Hindlimb muscle (tissue), 1 donor: ENCODE data around the gene CCDC171. TPM values are rescaled to one million over a fixed set of nuclear protein-coding genes. Genes with fewer than 3 reads are reported as not detected.
"Not testable (repeated sequence)": the region's sequence is repeated elsewhere in the genome, so short reads cannot be mapped to it uniquely, and the experiment has no call there.

Experiments used
- DNase-seq: peaks from one replicate; pipeline ENCODE4 v3.0.0-alpha.2; 2013
- polyA plus RNA-seq: library from polyadenylated mRNA; unstranded; fragments of 120-200 nt; gene quantifications from one replicate; pipeline ENCODE4 v1.2.1, GENCODE V29; 2013; ENCODE audit not compliant: insufficient read length

Gene CCDC171
- polyA plus RNA-seq, 1 donor = 2.2 TPM

DNA sequence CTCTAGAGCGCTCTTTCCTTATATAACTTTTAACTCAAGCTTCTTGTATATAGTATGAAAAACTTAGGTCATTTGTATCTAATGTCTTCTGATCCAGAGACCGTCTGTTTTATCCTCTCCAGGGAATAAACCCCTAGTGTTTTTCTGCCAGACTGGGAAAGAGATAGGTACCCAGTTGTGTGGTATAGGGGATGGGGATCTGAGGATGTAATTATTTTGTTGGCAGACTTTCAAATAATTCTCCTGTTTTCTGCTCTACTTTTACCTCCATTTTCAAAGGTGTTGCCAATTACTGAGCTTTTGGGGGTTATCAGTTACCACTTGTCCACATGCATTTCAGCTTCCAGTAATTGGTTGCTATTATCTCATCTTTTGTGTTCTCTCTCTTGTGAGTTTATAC, 17.9 kb downstream of the CCDC171 start:
- no peak for DNase-seq

DNA sequence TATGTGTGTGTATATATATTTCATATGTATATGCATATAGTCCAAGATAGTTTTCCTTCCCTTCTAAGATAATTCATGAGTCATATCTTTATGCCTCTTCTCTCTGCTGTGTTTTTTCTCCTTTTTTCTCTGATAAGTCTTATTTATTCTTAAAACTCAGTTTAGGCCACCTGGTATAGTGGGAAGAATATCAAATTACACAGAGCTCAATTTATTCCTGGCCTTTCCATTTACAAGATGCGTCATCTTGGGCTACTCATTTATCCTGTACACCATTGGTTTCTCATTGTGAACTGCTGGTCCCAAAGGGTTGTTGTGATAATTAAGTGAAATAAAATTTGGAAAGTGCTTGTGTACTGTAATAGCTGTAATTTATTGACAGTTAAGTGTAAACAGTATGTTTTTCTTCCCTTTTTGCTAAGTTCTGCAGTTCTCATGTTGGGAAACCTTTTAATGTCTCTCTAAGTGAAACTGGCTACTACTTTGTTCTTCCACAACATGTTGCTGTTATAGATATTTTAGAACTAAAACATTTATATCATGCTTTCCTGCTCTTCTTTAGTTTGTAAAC, 19.4 kb downstream of the CCDC171 start:
- no peak for DNase-seq

DNA sequence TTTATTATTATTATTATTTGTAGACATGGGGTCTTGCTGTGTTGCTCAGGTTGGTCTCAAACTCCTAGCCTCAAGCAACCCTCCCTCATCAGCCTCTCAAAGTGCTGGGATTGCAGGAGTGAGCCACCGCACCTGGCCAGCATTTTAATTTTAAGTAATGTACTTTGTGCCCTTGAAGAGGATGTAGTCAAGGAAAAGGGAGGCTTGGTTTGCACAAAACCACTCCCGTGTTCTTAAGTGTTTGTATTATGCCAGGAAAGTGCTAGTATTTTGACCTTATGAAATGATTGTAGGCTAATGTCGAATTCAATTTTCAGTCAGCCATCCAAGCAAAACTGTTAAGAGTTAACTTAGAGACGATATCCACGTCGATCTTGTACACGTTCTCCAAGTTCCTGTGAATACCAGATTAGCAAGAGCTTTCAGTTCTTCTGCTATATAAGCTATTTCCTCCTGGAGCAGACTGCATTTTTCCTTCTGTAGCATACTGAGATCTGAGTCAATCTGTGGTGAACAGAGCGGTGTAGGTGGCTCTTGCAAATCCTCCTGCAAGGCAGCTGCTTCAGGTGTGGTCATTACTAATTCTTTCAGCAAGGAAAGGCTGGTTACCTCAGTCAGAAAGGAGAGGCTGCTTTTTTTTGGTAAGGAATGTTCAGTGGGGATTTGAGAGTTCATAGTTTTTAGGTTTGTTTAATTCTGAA, 23.7 kb downstream of the CCDC171 start:
- no peak for DNase-seq

DNA sequence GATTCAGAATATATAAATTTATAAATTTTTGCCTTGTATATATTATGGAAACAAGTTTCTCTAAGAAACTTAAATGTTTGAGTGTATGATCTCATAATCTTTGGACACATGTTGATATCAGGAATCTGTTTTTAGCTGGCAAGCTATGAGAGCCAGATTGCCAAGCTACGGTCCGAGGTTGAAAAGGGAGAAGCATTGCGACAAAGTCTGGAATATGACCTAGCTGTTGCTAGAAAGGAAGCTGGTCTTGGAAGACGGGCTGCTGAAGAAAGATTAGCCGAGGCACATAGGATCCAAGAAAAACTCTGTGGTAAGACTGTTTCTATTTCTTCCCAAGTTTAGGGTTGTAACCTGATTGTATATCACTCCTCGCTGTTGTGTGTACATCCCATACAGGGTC, 25.9 kb downstream of the CCDC171 start:
- DNase-seq = no peak

DNA sequence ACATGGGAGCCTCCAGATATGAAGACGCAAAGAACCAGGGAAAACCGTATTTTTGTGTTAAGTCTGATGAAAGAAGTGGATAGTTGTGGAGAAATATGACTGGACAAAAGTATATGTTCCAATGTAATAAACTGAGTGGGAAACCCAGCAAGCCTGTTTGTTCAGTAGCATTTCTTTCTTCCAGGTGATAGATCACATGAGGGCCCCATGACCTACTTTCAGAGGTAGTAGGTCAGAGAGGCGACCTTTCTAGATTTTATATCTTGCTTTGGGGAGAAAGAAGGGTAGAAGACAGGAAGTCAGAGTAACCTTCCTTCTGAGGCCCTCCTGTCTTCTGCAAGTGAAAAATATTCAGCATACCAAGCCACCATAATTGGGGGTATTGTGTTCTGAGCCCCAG, 31.5 kb downstream of the CCDC171 start:
- DNase-seq = no peak

DNA sequence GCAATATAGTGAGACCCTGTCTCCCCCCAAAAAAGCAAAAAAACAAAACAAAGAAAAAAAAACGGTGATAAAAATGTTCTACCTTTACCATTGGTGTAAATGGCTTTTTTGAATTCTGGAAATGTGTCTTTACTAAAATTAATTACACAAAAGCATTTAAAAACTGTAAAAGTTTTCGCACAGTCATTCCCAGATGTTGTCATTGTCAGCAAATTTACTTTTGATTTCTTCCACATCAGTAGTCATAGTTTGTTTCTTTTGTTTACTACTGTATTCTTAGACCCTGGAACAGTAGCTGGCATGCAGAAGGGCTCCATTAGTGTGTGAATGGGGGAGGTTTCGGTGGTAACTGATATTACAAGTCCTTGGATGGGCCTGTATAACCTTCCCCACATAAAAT, 39.5 kb downstream of the CCDC171 start:
- no peak for DNase-seq

DNA sequence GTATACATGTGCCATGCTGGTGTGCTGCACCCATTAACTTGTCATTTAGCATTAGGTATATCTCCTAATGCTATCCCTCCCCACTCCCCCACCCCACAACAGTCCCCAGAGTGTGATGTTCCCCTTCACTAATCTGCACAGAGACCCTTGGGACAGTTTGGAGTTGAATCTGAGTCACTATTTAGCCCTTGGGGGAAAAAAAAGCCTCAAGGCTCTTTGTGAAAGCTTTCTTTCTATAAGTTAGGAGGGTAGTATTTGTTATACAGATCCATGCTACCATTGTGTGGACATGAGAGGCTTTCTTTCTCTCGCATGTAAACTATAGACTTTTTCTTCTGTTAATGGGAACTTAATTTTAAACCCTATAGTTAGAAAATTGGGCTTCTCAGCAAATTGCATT, 40.1 kb downstream of the CCDC171 start:
- not testable (repeated sequence) for DNase-seq

DNA sequence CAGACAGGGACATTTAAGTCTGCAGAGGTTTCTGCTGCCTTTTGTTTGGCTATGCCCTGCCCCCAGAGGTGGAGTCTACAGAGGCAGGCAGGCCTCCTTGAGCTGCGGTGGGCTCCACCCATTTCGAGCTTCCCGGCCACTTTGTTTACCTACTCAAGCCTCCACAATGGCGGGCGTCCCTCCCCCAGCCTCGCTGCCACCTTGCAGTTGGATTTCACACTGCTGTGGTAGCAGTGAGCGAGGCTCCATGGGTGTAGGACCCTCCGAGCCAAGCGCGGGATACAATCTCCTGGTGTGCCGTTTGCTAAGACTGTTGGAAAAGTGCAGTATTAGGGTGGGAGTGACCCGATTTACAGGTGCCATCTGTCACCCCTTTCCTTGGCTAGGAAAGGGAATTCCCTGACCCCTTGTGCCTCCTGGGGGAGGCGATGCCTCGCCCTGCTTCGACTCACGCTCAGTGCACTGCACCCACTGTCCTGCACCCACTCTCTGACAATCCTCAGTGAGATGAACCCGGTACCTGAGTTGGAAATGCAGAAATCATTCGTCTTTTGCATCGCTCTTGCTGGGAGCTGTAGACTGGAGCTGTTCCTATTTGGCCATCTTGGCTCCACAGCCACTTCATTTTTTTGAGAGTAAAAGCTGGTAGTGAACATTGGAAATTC, 48.0 kb downstream of the CCDC171 start:
- not testable (repeated sequence) for DNase-seq

DNA sequence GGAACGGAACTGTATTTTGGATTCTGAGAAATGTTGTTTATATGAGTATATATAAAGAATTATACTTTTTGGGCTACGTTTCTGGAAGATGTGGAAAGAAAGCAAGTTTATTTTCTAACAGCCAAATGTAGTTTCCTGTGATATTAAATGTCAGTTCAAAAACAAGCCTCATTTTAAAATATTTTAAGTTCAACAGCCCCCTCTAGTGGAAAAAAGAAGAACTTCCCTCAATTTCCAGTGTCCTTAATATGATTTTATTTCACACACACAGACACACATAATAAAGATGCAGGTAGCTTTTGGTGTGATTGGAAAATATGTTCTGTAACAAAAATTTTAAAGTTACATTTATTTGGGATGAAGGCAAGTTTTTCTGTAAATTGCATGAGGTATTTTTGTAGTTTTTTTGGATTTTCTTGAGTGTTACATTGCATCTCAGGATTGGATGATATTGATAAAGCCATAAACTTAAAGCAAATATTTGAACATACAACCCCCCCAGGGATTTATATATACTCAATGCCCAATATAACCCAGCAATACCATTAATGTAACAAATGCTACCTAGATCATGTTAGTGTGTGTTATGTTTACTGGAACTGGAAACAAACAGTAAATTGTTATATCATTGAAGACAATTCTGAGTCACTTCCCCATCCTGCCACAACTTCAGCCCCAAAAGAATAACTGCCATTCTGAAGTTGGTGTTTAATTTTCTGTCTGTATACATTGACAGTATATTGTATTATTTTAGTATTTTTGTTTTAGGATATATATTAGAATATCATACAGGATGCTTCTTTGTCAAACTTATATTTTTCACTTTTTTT, 54.0 kb downstream of the CCDC171 start:
- DNase-seq = peak; percentile 31

DNA sequence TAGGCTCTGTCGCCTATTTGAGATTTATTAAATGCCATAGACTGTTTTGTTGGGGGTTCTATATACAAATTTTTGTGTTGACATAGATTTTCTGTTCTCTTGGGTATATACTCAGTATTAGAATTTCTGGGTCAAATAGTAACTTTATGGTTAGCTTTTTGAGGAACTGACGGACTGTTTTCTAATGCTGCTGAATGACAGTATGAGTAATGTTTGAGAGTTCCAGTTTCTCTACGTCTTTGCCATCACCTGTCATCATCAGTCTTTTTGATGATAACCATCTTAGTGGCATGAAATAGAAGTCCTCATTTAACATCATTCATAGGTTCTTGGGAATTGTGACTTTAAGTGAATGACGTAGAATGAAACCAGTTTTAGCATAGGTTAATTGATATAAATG, 60.1 kb downstream of the CCDC171 start:
- DNase-seq = no peak

DNA sequence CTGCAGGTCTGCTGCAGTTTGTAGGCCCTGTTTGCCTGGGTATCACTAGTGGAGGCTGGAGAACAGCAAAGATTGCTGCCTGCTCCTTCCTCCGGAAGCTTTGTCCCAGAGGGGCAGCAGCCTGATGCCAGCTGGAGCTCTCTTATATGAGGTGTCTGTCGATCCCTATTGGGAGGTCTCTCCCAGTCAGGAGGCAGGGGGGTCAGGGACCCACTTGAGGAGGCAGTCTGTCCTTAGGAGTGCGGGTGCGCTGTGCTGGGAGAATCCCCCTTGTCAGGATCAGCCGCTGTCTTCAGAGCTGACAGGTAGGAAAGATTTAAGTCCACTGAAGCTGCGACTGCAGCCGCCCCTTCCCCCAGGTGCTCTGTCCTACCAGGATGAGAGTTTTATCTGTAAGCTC, 64.9 kb downstream of the CCDC171 start:
- DNase-seq = no peak

DNA sequence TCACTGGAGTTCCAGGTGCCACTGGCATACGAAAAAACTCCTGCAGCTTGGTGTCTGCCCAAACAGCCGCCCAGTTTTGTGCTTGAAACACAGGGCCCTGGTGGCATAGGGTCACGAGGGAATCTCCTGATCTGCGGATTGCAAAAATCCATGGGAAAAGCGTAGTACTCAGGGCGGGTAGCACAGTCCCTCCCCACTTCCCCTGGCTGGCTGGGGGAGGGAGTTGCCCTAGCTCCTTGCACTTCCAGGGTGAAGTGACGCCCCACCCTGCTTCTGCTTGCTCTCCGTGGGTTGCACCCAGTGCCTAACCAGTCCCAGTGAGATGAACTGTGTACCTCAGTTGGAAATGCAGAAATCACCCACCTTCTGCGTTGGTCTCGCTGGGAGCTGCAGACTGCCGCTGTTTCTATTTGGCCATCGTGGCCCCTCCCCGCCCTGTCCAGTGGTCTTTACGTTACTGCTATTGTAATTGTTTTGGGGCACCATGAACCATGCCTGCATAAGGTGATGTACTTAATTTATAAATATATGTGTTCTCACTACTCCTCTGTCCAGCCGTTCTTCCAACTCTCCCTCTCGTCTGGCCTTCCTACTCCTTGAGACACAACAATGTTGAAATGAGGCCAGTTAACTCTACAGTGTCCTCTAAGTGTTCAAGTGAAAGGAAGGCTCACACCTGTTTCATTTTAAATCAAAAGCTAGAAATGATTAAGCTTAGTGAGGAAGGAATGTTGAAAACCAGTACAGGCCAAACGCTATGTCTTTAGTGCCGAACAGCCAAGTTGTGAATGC, 65.9 kb downstream of the CCDC171 start:
- no peak for DNase-seq

DNA sequence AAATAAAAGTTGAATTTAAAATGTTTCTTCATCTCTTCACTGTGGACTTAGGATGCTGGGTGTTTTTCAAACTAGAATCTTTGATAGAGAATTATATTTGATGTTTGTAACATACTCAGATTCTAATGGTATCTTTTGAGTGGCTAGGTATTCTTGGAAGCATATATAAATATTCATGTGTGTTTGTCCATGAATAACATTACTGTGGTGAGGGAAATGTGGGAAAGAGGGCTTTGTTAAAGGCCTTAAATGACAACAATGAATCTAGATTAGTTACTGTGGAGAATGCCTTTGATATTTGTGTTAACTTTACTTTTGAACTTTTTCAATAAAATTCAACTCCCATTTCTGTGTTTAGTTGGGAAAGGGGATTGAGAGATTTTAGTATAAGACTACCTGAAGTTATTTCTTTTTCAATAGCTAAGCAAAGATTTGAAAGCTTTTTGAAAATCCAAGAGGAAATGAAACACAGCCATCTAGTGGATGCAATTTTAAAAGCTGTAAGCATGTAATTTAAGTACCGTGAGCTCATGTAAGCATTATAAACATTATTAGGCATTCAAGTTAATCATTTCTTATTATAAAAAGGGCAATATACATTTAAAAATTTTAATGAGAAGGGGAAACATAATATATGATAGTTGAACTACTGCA, 69.6 kb downstream of the CCDC171 start:
- DNase-seq = no peak

DNA sequence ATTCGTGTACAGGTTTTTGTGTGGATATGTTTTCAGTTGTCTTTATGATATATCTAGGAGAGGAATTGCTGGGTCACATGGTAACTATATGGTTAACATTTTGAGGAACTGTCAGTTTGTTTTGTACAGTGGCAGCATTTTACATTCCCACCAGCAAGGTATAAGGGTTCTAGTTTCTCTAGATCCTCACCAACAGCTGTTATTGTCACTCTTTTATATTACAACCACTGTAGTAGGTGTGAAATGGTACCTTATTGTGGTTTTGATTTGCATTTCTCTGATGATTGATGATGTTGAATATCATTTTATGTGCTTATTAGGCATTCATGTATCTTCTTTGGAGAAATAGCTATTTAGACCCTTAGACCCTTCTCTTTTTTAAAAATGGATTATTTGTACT, 82.9 kb downstream of the CCDC171 start:
- DNase-seq = no peak

DNA sequence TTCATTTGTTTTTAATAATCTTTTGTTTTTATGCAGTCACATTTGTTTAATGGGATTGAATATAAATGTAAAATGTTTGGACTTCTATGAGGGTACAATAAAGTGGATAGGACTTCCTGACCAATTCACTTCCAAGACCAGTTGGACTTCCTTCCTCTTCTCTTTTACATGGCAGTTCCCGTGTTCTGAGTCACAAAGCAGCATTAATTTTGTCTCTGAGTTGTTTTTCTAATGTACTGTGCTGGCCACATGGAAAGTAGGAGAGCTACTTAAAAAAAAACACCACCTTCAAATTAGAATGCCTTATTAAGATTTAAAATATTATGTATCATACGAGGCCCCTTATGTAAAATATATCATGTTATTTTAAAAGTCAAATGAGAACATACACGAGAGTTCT, 87.3 kb downstream of the CCDC171 start:
- no peak for DNase-seq

DNA sequence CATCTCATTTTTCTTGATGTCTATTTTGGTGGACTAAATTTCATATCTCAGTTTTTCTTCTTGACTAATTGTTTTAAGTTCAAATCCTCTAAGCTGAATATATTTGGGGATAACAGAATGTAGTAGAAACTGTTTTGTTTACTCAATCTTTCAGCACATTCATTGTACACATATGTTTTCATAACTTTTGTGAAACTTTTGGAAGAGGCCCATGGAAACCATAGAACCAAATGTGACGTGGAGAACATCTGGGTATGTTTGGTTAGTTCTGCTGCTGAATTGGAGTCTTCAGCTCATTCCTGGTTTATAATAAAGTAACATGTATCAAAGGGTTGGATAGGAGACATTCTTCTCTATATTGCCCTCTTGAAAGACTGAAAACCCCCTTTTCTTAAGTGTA, 88.4 kb downstream of the CCDC171 start:
- no peak for DNase-seq

DNA sequence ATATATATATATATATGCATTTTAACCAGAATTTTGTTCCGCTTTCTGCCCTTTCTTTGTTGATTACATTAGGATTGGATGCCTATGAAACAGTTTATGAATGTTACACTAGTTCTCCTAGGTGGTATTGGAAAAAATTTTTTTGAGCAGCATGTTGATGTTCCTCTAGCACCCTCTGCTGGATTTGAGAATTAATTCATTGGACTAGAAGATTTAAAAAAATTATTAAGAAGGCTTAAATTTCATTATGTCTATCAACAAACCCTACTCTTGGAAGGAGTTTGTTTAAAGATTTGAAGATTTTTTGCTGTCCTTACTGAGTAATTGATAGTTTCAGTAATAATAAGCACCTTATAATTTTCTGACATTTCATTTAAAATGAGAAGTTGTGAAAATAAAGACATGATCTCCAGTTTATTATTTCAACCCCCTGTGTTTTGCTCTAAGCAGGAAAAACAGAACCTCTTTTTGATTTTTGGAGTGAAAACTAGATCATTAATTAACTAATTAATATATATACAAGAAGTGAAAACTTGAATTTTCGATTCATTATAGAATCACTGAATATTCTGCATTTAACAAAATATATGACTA, 89.6 kb downstream of the CCDC171 start:
- DNase-seq = no peak

DNA sequence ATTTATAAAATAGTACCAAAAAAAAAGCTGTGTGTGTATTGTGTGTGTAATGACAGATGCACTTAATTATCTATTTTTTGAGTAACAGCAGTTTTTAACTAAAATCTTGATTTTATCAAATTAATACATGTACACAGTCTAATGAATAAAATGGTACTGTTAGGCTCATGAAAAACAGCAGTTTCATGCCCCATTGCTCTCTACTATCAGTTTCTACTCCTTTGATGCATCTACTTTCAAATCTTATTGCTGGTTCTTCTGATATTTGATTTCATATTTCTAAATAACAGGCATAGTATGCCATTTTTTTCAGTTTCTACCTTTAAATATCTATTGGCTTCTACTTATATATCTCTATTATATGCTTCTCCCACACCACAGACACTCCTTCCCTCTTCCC, 117.4 kb downstream of the CCDC171 start:
- DNase-seq = no peak

DNA sequence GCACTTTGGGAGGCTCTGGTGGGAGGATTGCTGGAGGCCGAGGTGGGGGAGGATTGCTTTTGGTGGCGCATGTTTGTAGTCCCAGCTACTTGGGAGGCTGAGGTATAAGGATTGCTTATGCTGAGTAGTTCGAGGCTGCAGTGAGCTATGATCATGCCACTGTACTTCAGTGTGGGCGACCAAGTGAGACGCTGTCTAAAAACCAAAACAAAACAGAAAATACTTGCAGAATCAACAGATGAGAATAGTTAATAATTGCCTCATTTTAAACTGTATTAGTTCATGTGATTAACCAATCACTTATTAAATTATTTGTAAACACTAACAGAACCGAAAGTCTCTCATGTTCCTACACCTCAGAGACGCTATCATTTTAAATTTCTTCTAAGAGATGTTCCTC, 118.1 kb downstream of the CCDC171 start:
- DNase-seq = no peak

DNA sequence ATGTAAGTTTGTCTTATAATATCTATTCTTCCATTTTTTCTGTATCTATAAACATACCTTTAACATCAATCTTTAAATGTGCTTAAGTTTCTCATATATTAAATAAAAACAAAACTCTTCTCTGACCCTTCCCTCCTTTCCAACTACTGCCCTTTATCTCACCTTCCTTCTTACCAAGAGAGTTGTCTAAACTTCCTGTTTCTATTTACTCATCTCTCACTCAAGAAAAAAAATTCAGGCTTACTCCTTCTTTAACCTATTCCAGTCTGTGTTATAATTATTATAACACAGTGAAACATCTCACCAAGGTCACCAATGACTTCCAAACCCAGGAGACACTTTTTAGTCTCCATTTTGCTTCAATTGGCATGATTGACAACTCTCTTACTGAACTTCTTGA, 140.9 kb downstream of the CCDC171 start:
- DNase-seq = no peak

DNA sequence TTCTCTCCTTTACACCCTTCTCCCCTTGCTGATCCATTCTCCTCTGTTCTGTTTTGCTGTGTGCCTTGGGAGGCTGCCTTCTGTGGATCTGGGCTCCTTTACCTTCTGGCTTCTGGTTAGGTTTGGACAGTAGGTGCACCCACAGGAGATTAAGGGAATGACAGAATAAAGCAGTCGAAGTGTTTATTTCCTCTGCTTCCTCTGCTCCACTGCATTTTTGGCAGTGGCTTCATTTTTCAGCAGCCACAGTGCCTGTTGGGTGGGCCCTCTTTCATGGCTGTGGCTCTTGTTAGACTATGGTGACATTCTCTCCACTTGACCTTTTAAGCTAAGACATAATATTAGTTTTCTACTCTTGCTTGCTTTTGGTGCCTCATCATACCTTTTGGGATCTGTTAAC, 144.1 kb downstream of the CCDC171 start:
- no peak for DNase-seq

DNA sequence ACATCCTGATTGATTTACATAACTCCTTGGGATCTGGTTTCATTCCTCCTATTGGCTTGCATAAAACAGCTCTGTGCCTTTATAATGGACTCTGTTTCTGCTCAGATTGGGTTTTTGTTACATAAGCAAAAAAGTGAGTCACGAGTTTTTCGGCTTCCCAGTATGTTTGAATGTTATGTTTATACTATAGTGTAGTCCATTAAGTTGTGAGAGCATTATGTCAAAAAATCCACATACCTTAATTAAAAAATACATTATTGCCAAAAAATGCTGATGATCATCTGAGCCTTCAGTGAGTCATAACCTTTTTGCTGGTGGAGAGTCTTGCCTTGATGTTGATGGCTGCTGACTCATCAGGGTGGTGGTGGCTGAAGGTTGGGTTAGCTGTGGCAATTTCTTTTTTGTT, 144.6 kb downstream of the CCDC171 start:
- no peak for DNase-seq
